K562 (cell line): ENCODE data around the gene KRT82. TPM values are rescaled to one million over a fixed set of nuclear protein-coding genes. Genes with fewer than 3 reads are reported as not detected.

Experiments used
- ATAC-seq: fragments of 200-7000 bp; cut with Tn5 transposase; 3 replicates; pipeline ENCODE4 v1.9.1; 2020; ENCODE audit warnings: moderate library complexity
- BruUV-seq: library from RNA; stranded (reverse); fragments of 400-500 nt; replicated peaks from 2 replicates; lab custom pipeline; 2021; lab: Mats Ljungman, UMichigan
- CTCF ChIA-PET: fragments of 300-600 bp; formaldehyde crosslinking; extraction: SDS; loops from one replicate; lab custom pipeline; 2021; ENCODE audit warnings: low intra/inter-chr PET ratio; lab: Yijun Ruan, JAX
- POLR2A ChIA-PET: fragments of 300-600, 350-650 bp; sonication (Branson Sonifier 250); formaldehyde crosslinking; extraction: SDS; loops from one replicate; lab custom pipeline; 2021; ENCODE audit warnings: antibody characterized with exemption, inconsistent platforms; lab: Yijun Ruan, JAX
- DNase-seq, 4 experiments: peaks; one replicate each; pipeline versions ENCODE4 v3.0.0 to v3.0.0-alpha.2; 2011 to 2018; ENCODE audit warnings: low spot score in 3 of 4, mixed read lengths in 3 of 4; ENCODE audit errors: extremely low read depth in 1 of 4
- FAIRE-seq: peaks from 2 replicates; lab custom pipeline; 2011; peaks lifted over from hg19 to GRCh38; lab: Jason Lieb, UNC
- H2AFZ ChIP-seq: 2 replicates; pipeline ENCODE4 v1.6.0; 2011; ENCODE audit warnings: low read depth, low read length, control low read depth, inconsistent platforms
- H3K27ac ChIP-seq: fragments of 200-600 bp; 3 replicates; pipeline ENCODE4 v1.8.0; 2011; ENCODE audit warnings: low read depth, mild to moderate bottlenecking, control low read depth, inconsistent platforms, low read length, moderate library complexity, mixed read lengths; ENCODE audit errors: extremely low read depth
- H3K27me3 ChIP-seq, 2 experiments: fragments of 300-600 bp in 1 of 2; 2 replicates in 1 of 2; 3 replicates in 1 of 2; pipeline versions ENCODE4 v1.6.0 to v1.8.0; 2011; ENCODE audit warnings: inconsistent platforms in 2 of 2, low read length in 2 of 2, mild to moderate bottlenecking in 1 of 2, mixed read lengths in 1 of 2, moderate library complexity in 1 of 2; ENCODE audit not compliant: control insufficient read depth in 2 of 2, insufficient read depth in 2 of 2
- H3K36me3 ChIP-seq: fragments of 300-600 bp; 3 replicates; pipeline ENCODE4 v1.8.0; 2011; ENCODE audit warnings: mild to moderate bottlenecking, low read length, inconsistent platforms; ENCODE audit not compliant: control insufficient read depth, insufficient read depth
- H3K4me1 ChIP-seq, 2 experiments: fragments of 200-600 bp in 1 of 2; replicated peaks in 1 of 2; 2 replicates in 1 of 2; 3 replicates in 1 of 2; pipeline versions ENCODE4 v1.5.1 to v1.8.0; 2011; ENCODE audit warnings: inconsistent platforms in 2 of 2, low read length in 2 of 2, mild to moderate bottlenecking in 1 of 2, mixed read lengths in 1 of 2, moderate library complexity in 1 of 2; ENCODE audit not compliant: control insufficient read depth in 2 of 2, insufficient read depth in 2 of 2
- H3K4me2 ChIP-seq: 2 replicates; pipeline ENCODE4 v1.6.1; 2011; ENCODE audit warnings: low read length, control low read depth, inconsistent platforms, mixed read lengths; ENCODE audit not compliant: insufficient read depth
- H3K4me3 ChIP-seq: fragments of 200-600 bp; sonication (generic), shearing (Covaris generic); 2 replicates; pipeline ENCODE4 v1.5.1; 2016; ENCODE audit warnings: control low read depth, inconsistent platforms
- H3K79me2 ChIP-seq: fragments of 200-600 bp; 3 replicates; pipeline ENCODE4 v1.8.0; 2011; ENCODE audit warnings: low read length, inconsistent platforms; ENCODE audit not compliant: control insufficient read depth, insufficient read depth
- H3K9ac ChIP-seq, 2 experiments: 2 replicates each; pipeline versions ENCODE4 v1.6.0 to v1.6.1; 2011; ENCODE audit warnings: low read depth in 2 of 2, low read length in 2 of 2, control low read depth in 1 of 2, inconsistent platforms in 1 of 2, mild to moderate bottlenecking in 1 of 2, mixed read lengths in 1 of 2; ENCODE audit not compliant: insufficient read depth in 1 of 2
- H3K9me1 ChIP-seq: one replicate; pipeline ENCODE4 v1.6.0; 2011; ENCODE audit warnings: inconsistent platforms, mild to moderate bottlenecking, low read length, moderate library complexity; ENCODE audit not compliant: control insufficient read depth, insufficient read depth
- H3K9me3 ChIP-seq: replicated peaks from 2 replicates; pipeline ENCODE4 v1.5.1; 2011; ENCODE audit warnings: low read depth, low read length, inconsistent platforms; ENCODE audit not compliant: control insufficient read depth, insufficient read depth
- H4K20me1 ChIP-seq: replicated peaks from 2 replicates; pipeline ENCODE4 v1.6.1; 2011; ENCODE audit warnings: low read length, inconsistent platforms, mixed read lengths; ENCODE audit not compliant: control insufficient read depth, insufficient read depth
- POLR3A ChIP-seq: IDR thresholded peaks from 2 replicates; pipeline ENCODE4 v1.6.1; 2011; ENCODE audit warnings: borderline replicate concordance, mild to moderate bottlenecking, moderate library complexity; ENCODE audit not compliant: insufficient read length, insufficient read depth; ENCODE audit errors: extremely low read depth
- ZNF316 ChIP-seq: fragments of 450-650 bp; IDR thresholded peaks from 2 replicates; pipeline ENCODE4 v1.6.1; 2016
- WGBS: fragments of 100-300 bp; shearing (Covaris generic); methylation state at CpG from one replicate; pipeline ENCODE4 v1.1.6; 2016; ENCODE audit warnings: low coverage, mixed read lengths; ENCODE audit not compliant: insufficient coverage; ENCODE audit errors: missing lambda C conversion rate; 5-methylcytosine and 5-hydroxymethylcytosine counted together
- in situ Hi-C: fragments of 300-500 bp; cut with MboI; formaldehyde crosslinking; loops from 4 replicates; pipeline ENCODE4 v1.15.0; 2018; ENCODE audit warnings: inconsistent platforms, mixed read lengths
- intact Hi-C: fragments of 100-400 bp; cut with micrococcal nuclease; formaldehyde crosslinking; loops from 2 replicates; pipeline ENCODE4 v1.14.2; 2022
- polyA plus RNA-seq, 8 experiments: library from polyadenylated mRNA; depleted of rRNA in 4 of 8; stranded (reverse) in 5 of 8; unstranded in 3 of 8; fragments of >200 nt; fragmentation: Nextera tagmentation in 2 of 8; fragmentation: Illumina TruSeq in 1 of 8; extraction: Ambion mirVana in 2 of 8; extraction: Trizol in 1 of 8; gene quantifications; 2 replicates each; pipeline versions ENCODE4 v1.2.1 to v1.2.3, GENCODE V29; 2011 to 2014; ENCODE audit warnings: inconsistent platforms in 1 of 8, missing spikeins in 1 of 8
- total RNA-seq, 7 experiments: library from RNA; depleted of rRNA in 6 of 7; stranded (reverse); fragments of >200 nt in 6 of 7; fragmentation: Illumina TruSeq in 2 of 7; extraction: Trizol in 2 of 7; gene quantifications; 2 replicates each; pipeline versions ENCODE4 v1.2.1 to v1.2.3, GENCODE V29; 2011 to 2021; ENCODE audit warnings: low replicate concordance in 1 of 7
- TF ChIP-seq, protein P1 (sequence below): conservative IDR thresholded peaks from 2 replicates; pipeline ENCODE4 v1.6.1; 2011; ENCODE audit warnings: low read depth, mild to moderate bottlenecking, low read length; ENCODE audit not compliant: control insufficient read depth

The KRT82 gene
- total and polyA plus RNA-seq, 9 of the 15 experiments (the other 6 are each of a cell fraction or from before 2014, with no cell fraction given), result not detected

DNA sequence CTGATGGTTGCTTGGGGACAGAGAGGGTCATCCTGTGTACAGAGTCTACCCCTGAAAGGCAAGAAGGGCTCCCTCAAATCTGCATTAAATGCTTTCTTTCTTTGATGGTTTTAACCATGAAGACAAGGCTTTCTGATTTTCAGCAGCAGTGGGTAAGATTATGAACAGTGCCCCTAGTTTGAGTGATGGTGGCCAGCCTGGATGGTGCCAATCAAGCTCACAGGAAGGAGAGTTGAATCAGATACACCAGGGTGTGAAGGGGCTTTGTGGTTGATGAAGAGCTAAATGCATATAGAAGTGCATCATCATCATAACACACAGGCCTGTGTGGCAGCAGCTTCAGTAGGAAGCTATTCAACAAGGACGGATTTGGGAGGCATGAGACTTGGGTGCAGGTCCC lies 44.6 kb downstream of the KRT82 start:
- H3K79me2 ChIP-seq, result no peaks in the 10 kb centered on the region
- DNase-seq, result no peak
- peaks cover 19 to 55% of the 10 kb centered on the region in 2 experiments; a peak in 4 of 5 replicates for H3K27me3 ChIP-seq
- TF ChIP-seq POLR3A (no peak), ZNF316 (peak; percentile 34; the same call in 1 of the 2 replicates)
- FAIRE-seq, result no peak
- H3K9me3 ChIP-seq, result no peaks in the 10 kb centered on the region
- no peak overlapping the region for H3K27ac ChIP-seq
- no peaks in the 10 kb centered on the region for H3K36me3 ChIP-seq
- intact Hi-C loops, result loop anchor here (10.0 kb wide), 1 partner anchor 207 kb away; no protein-coding TSS in a partner anchor
- no peaks in the 10 kb centered on the region for H3K4me1 ChIP-seq
- no peaks in the 10 kb centered on the region for H3K9me1 ChIP-seq
- H3K9ac ChIP-seq, result no peak overlapping the region
- in situ Hi-C loops, result no loop called here
- H4K20me1 ChIP-seq, result peaks cover 5% of the 10 kb centered on the region; the same call in 1 of the 2 replicates
- no peak overlapping the region for H3K4me2 ChIP-seq
- 0% methylated on average over 1 of the region's 1 CpG for WGBS
- ATAC-seq, result no peak
- POLR2A ChIA-PET, result interaction anchor here (0.6 kb wide), 1 partner anchor 24 kb away, joined by 3 read pairs; the partner anchor contains the start of gene KRT84
- CTCF ChIA-PET, result no interaction called here
- no peak overlapping the region for H2AFZ ChIP-seq
- no peak overlapping the region for H3K4me3 ChIP-seq
- BruUV-seq, result no TSS peak

DNA sequence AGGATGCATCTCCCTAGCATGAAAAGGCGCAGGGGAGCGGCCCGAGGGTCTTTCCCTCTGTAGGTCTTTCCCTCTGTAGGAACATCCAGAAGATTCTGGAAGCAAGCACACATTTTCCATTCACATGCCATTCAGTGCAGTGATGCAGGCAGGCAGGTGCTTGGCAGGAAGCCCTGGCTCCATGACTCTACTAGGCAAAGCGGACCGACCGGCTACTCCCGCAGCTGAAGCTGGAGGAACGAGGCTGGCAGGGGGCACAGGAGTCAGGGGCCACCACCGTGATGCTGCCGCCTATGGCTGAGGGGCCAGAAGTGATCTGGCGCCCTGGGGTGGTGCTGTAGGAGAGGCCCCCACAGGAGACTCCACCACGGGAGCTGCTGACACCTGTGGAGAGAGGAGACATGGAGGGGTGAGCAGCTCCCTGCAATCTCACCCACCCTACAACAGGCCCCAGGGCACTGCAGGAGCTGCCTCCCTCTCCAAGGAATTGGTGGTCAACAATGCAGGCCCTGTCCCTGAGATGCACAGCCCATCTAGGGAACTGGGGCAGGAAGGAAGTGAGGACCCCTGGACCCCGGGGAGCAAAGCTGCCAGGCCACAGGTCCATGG lies 45.4 kb downstream of the KRT82 start:
- H3K9ac ChIP-seq, result no peak overlapping the region
- no peaks in the 10 kb centered on the region for H3K9me3 ChIP-seq
- H3K79me2 ChIP-seq, result no peaks in the 10 kb centered on the region
- H3K27me3 ChIP-seq, result peaks cover 13 to 55% of the 10 kb centered on the region in 2 experiments; a peak in 4 of 5 replicates
- FAIRE-seq, result no peak
- no peak overlapping the region for H3K4me2 ChIP-seq
- H3K9me1 ChIP-seq, result no peaks in the 10 kb centered on the region
- H3K4me1 ChIP-seq, result no peaks in the 10 kb centered on the region
- TF ChIP-seq, protein P1, sequence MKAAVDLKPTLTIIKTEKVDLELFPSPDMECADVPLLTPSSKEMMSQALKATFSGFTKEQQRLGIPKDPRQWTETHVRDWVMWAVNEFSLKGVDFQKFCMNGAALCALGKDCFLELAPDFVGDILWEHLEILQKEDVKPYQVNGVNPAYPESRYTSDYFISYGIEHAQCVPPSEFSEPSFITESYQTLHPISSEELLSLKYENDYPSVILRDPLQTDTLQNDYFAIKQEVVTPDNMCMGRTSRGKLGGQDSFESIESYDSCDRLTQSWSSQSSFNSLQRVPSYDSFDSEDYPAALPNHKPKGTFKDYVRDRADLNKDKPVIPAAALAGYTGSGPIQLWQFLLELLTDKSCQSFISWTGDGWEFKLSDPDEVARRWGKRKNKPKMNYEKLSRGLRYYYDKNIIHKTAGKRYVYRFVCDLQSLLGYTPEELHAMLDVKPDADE, result no peak
- peaks cover 5% of the 10 kb centered on the region; the same call in 1 of the 2 replicates for H4K20me1 ChIP-seq
- no TSS peak for BruUV-seq
- no peak overlapping the region for H2AFZ ChIP-seq
- intact Hi-C loops, result loop anchor here (10.0 kb wide), 1 partner anchor 206 kb away; no protein-coding TSS in a partner anchor
- in situ Hi-C loops, result no loop called here
- no peak for DNase-seq
- H3K4me3 ChIP-seq, result no peak overlapping the region
- no peak overlapping the region for H3K27ac ChIP-seq
- WGBS, result 3% methylated on average over 12 of the region's 13 CpGs
- CTCF ChIA-PET, result no interaction called here
- no peaks in the 10 kb centered on the region for H3K36me3 ChIP-seq
- POLR2A ChIA-PET, result interaction anchor here (0.6 kb wide), 1 partner anchor 12 kb away, joined by 3 read pairs; no protein-coding TSS in a partner anchor
- no peak for ATAC-seq
